ENCODE measurements around the gene ABCC4.

ABCC4 gene

GRCh38 chr13:95106562-95106961 is 194.7 kb downstream of the ABCC4 start:
- DNase-seq: no peak

DNA sequence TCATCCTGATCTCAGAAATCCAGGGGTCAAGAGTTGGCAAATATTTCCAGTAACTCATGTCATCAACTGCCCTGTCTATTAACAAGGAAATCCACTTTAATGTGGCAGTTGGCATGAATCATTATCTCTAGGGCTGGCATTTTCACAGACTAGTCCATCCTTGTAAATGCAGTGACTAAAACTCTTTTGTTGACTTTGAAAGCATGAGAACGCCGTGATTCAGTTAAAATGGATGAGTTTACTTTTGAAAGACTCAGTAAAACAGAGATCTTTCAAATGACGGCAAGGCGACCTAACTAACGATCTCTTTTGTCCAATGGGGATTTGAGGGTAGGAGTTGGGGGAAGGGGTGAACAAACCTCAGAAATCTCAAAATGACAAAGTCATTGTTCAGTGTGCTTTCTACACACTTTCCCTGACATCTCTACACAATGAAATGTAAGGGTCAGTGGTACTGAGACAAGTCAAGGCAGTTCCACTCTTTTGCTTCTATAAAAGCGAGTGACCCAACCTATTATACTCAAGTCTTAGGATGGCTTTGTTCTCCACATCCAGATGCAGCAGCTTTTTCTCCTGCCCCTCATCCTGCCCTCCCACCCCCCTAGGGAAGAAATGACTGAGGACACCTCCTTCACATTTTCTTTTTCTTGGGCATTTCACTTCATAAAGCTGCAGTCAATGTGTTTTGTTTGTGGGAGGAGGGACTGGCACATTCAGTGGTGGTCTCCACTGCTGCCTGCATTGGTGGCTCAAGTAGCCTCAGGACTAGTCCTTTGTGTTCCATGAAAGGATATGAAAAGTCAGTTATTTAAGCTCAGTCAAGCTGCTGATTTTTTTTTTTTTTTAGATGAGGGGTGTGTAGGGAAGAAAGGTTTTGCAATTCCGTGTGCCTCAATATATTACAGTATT is 200.5 kb downstream of the ABCC4 start:
- DNase-seq: no peak

GRCh38 chr13:95099541-95099940 is 201.7 kb downstream of the ABCC4 start:
- no peak for DNase-seq

GRCh38 chr13:95098916-95099315 is 202.3 kb downstream of the ABCC4 start:
- no peak for DNase-seq

GRCh38 chr13:95091755-95092154 is 209.5 kb downstream of the ABCC4 start:
- DNase-seq: no peak

DNA sequence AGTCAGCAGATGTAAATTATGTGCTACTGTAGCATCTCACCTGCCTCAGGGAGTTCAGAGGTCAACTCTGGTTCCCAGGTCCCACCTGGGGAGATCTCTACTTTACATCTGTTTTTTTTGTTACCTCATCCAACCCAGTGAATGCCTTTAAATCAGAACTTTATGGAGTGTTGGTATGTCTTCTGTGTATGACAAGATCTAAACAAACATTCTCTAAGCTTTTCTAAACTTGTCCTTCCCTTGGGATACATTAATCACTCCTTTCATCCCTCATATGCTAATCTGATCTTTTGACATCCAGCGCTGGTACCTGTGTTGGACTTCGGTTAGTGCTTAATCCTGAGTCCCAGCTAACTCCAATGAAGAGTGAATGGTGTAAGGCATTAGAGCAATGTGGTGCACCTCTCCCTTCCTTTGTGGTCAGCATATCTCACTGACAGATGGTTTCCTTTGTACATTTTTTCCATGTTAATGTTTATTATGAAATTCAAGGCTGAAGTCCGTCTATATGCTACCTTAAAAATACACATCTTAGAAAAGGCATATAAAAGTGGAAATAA is 213.4 kb downstream of the ABCC4 start:
- DNase-seq: no peak

- DNase-seq: no peak
These were observed 214.5 kb downstream of the ABCC4 start for GRCh38 chr13:95086761-95087160.

- DNase-seq: no peak
These were observed 217.5 kb downstream of the ABCC4 start for GRCh38 chr13:95083758-95084157.

- no peak for DNase-seq
These were observed 218.2 kb downstream of the ABCC4 start for GRCh38 chr13:95083066-95083465.

GRCh38 chr13:95075506-95075905 is 225.7 kb downstream of the ABCC4 start:
- DNase-seq: no peak

DNA sequence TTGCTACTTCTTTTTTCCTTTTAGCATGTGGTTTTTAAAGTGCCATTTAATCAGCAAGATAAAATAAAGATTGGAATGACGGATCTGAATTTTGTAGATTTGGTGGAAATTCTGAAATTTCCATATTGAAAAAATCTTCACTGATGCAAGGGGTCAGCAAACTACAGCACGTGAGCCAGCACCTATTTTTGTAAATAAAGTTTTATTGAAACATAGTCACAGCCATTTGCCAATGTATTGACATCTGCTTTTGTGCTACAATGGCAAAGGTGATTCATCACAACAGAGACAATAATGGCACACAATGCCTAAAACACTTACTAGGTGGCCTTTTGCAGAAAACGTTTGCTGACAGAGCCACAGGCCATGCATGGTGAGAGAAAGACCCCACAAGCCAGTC is 226.4 kb downstream of the ABCC4 start:
- no peak for DNase-seq

GRCh38 chr13:95073747-95074311 is 227.4 kb downstream of the ABCC4 start:
- DNase-seq: no peak

DNA sequence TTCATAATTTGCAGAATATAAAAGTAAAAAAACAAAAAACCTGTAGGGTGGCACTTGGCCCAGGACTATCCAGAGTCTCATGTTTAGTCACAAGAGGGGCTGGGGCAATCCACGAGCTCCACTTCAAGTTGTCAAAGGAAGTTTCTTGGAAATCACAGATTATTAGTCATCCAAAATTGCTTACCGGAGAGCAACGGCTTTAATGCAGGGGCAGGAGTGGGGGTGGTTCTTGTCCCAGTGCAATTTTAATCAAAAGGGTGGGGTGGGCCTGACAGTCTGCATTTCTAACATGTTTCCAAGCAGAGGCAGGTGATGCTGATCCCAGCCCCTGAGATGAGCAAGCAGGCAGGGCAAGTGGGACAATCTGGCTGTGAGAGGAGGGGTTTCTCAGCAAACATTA is 233.9 kb downstream of the ABCC4 start:
- DNase-seq: no peak

- DNase-seq: no peak
These were observed 241.2 kb downstream of the ABCC4 start for GRCh38 chr13:95060014-95060519.

DNA sequence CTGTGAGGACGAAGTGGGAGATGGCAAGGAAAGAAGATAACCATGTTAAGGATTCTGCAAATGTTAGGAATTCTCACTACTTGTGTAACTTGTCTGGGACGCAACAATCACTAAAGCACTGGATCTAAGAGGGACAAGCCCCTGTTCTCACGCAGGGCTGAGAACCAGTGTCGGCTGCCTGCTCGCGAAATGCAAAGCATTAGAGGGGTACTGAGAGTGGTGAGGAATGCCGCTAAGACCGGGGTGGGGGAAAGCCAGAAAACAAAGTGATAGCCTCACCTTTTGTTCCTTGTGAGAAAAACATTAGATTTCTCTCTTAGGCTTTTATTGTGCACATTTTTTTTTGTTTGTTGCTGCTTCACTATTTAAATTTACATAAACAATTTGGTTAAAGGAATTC is 241.9 kb downstream of the ABCC4 start:
- DNase-seq: no peak

DNA sequence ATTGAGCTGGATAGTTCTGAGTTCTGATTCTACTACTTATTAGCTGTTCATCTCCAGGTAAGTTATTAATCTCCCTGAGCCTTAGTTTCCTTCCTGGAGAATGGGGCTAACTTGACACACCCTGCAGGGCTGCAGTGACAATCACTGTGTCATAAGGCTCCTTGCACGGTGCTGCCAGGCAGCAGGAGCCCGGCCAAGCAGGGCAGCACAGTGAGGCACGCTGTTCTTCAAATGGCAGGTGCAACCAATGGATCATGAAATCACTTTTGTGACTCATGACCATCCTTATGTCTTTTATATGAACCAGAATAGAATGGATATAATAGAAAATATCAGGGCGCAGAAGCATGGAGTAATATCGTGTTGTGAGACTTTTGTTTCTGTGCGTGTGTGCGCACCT is 242.6 kb downstream of the ABCC4 start:
- DNase-seq: no peak

DNA sequence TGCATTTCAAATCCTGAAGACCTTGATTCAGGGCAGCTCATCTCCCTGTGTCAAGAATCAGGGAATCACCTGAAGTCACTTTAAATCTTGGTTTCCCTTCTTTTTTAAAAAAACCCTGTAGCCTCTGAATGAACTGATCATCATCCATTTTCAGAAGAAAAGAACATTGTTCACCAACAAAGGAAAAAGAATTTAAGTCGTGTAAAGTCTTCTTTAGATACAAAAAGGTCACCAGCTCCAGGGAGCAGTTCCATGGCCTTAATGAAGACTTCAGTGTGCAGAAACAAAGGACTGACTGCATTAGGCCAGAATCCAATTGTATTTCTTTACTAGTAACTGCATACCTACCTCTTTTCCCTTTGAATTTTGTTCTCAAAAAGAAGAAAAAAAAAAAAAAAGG is 245.0 kb downstream of the ABCC4 start:
- DNase-seq: no peak

DNA sequence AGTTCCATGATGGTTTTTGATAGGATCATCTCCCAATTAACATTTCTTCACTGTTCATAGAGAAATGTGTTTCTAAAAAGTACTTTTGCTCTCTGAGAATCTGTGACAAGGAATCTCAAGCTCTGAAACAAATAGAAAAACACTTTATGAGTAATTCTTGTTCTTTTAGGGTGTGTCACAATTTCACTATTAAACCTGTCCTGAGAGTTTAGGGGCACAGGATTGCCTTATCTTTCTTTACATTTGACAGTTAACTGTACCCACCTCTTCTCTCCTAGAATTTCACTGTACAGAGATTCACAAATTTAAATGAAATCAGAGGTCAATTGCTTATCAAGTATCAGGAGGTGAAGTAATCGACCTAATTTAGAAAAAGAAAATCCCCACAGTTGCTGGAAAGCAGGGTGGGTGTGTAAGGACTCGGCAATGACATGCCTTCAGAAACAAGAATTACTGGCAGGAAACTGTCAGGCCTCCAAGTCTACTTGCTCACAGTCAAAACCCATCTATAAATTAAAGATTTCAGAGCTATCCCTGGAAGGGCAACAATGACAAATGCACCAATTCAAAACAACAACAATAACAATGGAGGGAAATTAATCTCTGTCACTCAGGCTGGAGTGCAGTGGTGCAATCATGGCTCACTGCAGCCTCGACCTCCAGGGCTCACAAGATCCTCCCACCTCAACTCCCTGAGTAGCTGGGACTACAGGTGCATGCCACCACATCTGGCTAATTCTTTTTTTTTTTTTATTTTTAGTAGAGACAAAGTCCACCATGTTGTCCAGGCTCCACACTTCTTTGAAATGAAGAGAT is 250.2 kb downstream of the ABCC4 start:
- no peak for DNase-seq

DNA sequence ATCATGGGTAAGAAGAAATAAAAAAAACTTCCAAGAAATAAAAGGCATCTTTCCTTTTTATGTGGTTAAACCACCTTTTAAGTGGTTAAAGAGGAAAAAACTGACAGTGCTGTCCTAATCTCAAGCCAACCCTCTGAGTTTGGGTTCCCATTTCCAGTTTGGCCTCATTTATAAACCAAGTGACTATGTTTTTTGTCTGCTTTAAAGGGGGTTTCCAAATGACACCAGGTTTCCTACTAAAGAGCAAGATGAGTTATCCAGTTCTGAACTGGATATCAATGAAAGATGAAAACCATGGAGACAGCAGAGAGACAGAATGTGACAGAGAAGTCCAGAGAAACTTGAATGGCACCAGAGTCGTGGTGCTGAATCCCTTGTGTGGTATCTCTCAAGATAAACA is 251.5 kb downstream of the ABCC4 start:
- no peak for DNase-seq

DNA sequence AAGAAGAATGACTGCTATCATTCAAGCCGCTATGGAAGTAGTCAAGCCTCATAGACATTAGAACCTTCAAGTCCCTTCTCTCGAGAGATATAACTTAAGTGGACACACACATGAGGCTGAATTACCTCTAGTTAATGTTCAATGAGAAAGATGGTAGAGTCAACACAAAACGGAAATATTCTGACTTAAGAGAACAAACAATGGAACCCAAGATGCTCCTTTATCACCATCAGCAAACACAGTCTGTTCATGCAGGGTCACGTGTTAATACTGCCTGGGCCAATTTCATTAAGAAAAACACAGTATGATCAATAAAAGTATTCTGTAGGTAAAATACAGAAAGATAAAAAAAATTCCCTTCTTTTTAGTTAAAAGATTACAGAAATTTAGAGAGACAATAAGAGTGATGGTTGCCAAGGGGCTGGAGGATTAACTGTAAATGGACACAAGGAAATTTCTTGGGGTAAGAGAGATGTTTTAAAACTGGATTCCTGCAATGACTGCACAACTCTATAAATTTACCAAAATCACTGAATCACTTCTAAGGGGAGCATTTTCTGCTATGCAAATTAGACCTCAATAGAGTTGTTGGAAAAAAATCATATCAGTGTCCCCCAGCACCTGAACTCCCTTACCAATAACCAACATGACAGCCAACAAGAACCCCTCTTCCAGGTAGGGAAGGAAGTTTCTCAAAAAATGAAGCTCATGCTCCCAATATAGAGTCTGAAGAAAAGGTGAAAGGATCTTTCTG is 256.6 kb downstream of the ABCC4 start:
- no peak for DNase-seq

DNA sequence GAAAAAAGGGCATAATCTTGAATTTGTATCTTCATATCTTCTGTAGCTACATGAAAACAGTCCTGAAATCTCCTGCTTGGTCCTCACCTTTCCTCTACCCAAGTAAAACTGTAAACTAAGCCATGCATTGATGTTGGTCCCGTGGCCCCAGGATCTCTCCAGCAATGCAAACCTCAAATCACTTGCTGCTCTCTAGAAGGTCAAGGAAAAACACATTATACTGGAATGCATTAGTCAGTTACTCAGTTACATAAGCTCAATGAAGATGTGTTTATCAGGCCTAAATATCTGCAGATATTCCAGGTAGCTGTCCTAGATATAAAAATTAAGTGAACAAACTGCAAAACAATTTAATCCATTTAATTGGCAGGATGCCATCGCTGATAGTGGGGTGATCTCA is 261.8 kb downstream of the ABCC4 start:
- DNase-seq: no peak

GRCh38 chr13:95038949-95039348 is 262.3 kb downstream of the ABCC4 start:
- no peak for DNase-seq
